Astrocyte of the spinal cord (primary cell): ENCODE data around the gene ARID4B.

Experiments used
- DNase-seq: peaks from one replicate; pipeline ENCODE4 v3.0.0; 2011; ENCODE audit warnings: low read depth, low spot score
- H3K4me3 ChIP-seq: 2 replicates; pipeline ENCODE4 v1.5.1; 2011; ENCODE audit warnings: low read depth, mild to moderate bottlenecking, low read length, moderate library complexity
- in situ Hi-C: cut with HindIII; loops from 2 replicates; pipeline ENCODE4 v1.10.0; 2017; ENCODE audit warnings: low sequenced_read_pairs
- TF ChIP-seq, protein P1 (sequence below): IDR thresholded peaks from 2 replicates; pipeline ENCODE4 v1.5.1; 2012; ENCODE audit warnings: low read depth, mild to moderate bottlenecking, low read length, inconsistent platforms

The ARID4B gene

DNA sequence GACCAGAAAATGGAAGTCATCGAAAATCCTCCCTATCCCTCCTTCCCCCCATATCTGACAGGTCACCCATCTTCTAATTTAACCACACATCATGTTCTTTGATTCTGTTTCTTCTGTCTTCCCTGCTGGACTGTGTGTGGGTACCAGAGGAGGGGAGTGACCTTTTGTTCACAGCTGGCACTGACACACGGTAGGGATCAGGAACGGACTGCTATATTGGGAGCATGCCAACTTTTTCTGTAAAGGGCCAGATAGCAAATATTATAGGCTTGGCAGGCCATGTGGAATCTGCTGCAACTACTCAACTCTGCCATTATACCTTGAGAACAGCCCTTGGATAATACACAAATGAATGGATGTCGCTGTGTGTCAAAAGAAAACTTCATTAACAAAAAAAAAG is 191.9 kb downstream of the ARID4B start:
- in situ Hi-C loops, result no loop called here
- TF ChIP-seq, protein P1, sequence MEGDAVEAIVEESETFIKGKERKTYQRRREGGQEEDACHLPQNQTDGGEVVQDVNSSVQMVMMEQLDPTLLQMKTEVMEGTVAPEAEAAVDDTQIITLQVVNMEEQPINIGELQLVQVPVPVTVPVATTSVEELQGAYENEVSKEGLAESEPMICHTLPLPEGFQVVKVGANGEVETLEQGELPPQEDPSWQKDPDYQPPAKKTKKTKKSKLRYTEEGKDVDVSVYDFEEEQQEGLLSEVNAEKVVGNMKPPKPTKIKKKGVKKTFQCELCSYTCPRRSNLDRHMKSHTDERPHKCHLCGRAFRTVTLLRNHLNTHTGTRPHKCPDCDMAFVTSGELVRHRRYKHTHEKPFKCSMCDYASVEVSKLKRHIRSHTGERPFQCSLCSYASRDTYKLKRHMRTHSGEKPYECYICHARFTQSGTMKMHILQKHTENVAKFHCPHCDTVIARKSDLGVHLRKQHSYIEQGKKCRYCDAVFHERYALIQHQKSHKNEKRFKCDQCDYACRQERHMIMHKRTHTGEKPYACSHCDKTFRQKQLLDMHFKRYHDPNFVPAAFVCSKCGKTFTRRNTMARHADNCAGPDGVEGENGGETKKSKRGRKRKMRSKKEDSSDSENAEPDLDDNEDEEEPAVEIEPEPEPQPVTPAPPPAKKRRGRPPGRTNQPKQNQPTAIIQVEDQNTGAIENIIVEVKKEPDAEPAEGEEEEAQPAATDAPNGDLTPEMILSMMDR, result no peak
- DNase-seq, result no peak
- H3K4me3 ChIP-seq, result no peak overlapping the region

DNA sequence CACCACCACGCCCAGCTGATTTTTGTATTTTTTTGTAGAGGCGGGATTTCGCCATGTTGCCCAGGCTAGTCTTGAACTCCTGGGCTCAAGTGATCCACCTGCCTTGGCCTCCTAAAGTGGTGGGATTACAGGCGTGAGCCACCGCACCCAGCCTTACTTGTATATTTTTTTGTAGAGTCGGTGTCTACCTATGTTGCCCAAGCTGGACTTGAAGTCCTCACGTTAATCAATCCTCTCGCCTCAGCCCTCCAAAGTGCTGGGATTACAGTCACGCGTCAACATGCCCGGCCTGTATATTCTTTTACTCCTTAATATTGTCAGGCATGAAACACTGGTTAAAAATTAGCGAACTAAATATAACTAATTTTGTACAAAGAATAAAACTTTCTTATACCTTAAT is 193.8 kb downstream of the ARID4B start:
- no peak overlapping the region for H3K4me3 ChIP-seq
- TF ChIP-seq, protein P1, result no peak
- DNase-seq, result no peak
- in situ Hi-C loops, result no loop called here

GRCh38 chr1:235133086-235133485 is 194.9 kb downstream of the ARID4B start:
- TF ChIP-seq, protein P1, result no peak
- in situ Hi-C loops, result no loop called here
- H3K4me3 ChIP-seq, result no peak overlapping the region
- DNase-seq, result no peak

- TF ChIP-seq, protein P1, result no peak
- in situ Hi-C loops, result no loop called here
- no peak overlapping the region for H3K4me3 ChIP-seq
- no peak for DNase-seq
Observed at GRCh38 chr1:235131961-235132360, 196.0 kb downstream of the ARID4B start.

GRCh38 chr1:235130766-235131270 is 197.2 kb downstream of the ARID4B start:
- in situ Hi-C loops, result no loop called here
- DNase-seq, result no peak
- H3K4me3 ChIP-seq, result no peak overlapping the region
- TF ChIP-seq, protein P1, result no peak

DNA sequence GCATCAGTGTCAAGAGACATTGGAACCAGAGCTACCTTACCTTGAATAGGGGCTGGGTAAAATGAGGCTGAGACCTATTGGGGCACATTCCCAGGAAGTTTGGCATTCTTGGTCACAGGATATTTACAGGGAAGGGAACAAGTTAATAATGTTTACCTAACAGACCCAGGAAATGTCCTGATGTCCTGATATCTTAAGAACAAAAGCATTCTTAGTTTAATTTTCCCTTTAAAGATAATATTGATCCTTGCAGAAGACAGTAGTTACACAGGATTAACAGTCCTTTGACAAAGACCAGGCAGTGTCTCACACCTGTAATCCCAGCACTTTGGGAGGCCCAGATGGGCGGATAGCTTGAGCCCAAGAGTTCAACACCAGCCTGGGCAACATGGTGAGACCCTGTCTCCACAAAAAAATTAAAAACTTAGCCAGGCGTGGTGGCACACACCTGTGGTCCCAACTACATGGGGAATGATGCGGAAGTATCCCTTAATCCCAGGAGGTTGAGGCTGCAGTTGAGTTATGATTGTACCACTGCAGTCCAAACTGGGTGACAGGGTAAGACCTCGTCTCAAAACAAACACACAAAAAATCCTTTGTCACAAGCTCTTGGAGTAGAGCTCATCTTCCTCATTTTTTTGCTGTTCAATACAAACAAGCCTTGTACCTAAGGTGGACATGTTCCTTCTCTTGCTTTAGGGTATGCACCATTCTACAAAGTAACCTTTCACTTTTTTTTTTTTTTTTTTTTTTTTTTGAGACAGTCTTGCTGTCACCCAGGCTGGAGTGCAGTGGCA is 198.0 kb downstream of the ARID4B start:
- in situ Hi-C loops, result no loop called here
- no peak for DNase-seq
- H3K4me3 ChIP-seq, result no peak overlapping the region
- TF ChIP-seq, protein P1, result no peak
